NCI-H69 (cell line): ENCODE measurements around the gene KRTCAP2.
A peak's percentile ranks its signal among the peaks of the same experiment; 100 is the strongest.

ENCODE experiments used
- DNase-seq: peaks from one replicate; lab custom pipeline; 2025; lab: John Stamatoyannopoulos, UW

Gene KRTCAP2

DNA sequence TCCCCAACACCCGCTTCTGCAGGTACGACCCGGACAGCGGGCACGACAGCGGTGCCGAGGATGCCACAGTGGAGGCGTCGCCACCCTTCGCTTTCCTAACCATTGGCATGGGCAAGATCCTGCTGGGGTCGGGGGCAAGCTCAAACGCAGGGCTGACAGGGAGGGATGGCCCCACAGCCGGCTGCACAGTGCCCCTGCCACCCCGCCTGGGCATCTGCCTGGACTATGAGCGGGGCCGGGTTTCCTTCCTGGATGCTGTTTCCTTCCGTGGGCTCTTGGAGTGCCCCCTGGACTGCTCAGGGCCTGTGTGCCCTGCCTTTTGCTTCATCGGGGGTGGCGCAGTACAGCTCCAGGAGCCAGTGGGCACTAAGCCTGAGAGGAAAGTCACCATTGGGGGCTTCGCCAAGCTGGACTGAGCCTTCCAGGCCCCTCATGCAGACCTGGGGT is 10.7 kb upstream of the KRTCAP2 start:
- no peak for DNase-seq

DNA sequence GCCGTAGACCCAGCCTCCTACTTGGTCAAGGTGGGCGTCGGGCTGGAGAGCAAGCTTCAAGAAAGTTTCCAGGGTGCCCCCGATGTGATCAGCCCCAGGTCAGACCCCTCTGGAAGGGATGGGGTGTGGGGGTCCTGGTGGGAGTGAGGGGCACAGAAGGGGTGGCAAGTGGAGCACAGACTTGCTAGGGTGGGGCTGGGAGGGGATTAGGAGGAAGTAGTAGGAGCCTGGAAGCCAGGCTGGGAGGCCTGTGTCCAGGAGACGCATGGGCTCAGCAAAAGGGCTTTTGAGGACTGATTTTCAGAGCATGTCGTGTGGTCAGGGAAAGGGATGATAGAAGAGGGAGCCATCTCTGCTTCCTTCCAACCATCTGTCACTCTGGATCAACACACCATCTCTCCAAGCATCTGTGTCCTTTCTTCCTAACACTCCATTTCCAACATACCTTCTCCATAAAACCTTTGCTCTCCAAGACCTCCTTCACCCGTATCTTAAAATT is 9.0 kb upstream of the KRTCAP2 start:
- no peak for DNase-seq

DNA sequence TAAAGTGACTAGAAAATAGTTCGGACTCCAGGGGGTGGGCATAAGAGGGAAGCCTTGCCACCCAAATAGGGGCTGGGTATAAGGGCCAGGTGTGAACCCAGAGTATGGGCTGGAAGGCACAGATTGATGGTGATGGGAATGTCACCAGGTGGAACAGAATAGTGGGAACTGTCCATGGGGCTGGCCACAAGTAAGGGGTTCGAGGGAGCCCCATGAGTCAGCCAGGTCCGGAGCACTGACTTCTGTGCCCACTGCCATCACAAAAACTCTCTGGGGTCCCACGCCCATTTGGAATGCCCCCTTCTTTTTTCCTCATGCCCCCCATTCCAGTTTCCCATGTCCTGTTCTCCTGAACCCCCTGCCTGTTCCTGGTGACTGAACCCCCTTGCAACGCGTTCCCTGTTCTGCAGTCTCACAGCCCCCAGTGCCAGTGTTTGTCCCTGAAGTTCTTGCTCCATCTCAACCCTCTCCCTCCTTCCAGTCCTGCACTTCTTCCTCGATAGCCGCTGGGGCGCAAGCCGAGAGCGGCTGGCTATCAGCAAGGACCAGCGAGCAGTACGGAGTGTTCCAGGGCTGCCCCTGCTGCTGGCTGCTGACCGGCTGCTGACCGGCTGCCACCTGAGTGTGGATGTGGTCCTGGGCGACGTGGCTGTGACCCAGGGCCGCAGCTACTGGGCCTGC is 8.4 kb upstream of the KRTCAP2 start:
- DNase-seq: no peak

DNA sequence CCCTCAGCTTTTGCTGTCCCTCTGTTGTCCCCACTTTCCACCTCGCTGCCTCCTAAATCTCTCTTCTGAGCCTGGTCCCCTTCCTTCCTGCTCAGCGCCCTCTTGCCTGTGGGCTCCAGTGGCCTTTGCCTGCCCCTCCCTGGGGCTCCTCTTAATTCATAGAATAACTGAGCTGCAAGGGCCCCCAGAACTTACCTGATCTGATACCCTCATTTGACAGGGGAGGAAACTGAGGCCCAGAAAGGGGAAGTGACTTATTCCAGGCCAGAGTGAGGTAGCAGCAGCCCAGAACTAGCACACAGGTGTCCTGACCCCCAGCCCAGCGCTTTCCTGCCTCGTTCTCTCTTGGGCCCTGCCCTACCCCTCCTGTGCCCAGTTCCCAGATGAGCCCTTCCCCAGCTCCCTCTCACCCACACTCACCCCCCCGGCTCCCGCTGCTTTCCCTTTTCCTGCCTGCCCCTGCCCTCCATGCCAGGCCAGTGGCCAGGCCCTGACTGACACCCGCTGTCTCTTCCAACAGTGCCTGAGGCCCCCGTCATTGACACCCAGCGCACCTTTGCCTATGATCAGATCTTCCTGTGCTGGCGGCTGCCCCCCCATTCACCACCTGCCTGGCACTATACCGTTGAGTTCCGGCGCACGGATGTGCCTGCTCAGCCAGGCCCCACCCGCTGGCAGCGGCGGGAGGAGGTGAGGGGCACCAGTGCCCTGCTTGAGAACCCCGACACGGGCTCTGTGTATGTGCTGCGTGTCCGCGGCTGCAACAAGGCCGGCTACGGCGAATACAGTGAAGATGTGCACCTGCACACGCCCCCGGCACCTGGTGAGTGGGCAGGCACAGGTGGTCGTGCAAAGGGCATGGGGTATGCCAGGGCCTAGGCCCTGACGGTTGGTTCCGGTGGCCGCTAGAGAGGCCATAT is 6.3 kb upstream of the KRTCAP2 start:
- DNase-seq: no peak

DNA sequence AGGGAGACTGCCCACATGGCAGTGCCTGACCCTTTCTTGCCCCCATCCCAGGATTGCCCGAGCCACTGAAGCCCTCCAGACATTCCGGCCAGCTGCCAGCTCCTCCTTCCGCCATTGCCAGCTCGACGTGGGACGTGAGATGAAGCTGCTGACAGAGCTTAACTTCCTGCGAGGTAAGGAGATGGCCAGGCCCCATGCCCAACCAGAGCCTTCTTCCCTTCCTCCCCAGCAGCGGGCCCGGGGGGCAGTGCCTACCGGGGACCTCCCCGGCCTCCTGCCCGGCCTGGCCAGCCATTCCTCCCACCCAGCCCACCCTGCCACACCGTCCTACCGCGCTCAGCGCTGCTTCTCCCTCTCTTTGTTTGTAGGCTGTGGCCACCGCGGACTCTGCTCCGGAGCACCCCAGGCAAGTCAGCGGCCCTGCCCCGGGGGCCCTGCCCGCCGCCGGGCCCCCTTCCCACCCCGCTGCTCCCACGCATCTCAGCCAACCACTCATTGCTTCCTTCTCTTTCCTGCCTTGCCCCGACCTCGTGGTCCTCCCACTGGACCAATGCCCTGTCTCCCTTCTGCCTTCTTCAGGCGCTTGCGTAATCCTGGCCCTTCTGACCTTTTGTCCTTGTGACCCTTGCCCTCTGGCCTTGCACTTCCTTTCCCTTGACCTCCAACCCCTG is 5.5 kb upstream of the KRTCAP2 start:
- no peak for DNase-seq

DNA sequence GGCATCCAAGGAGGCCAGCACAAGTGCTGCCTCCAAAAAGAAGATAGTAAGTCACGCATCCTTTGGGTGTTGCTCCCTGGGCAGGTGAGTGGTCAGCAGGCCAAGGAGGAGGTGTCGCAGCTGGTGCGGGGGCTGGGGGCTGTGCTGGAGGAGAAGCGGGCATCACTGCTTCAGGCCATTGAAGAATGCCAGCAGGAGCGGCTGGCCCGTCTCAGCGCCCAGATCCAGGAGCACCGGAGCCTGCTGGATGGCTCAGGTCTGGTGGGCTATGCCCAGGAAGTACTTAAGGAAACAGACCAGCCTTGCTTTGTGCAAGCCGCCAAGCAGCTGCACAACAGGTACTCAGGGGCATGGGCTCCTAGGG is 4.8 kb upstream of the KRTCAP2 start:
- DNase-seq: no peak

DNA sequence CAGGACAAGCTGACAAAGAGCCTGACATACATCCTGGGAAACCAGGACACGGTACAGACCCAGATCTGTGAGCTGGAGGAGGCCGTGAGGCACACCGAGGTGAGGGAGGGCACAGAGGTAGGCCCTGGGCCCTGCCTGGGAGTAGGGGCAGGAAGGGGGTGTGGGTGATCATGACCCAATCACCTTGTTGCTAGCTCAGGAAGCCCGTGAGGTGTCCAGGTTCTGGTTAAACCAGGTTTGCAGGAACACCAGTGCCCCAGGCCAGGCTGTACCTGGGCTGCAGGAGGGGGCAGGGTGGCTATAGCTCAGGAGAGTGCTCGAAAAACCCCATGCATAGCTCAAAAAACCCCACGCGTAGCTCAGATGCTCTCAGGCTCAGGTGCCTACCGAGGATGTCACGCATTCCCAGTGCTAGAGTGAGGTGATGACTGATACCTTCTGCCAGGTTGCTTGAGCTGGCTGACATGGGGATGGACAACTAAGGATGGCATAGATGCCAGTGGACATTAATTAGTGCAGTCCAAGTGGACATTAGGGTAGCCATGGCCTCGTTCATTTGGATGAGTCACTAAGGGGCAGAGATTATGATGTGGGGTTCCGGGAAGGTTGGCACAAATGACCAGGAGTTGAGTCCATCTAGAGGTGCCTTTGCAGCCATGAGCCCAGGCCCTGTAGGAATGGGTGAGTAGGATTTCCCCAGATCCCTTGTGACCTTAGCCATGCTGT is 4.3 kb upstream of the KRTCAP2 start:
- DNase-seq: no peak

DNA sequence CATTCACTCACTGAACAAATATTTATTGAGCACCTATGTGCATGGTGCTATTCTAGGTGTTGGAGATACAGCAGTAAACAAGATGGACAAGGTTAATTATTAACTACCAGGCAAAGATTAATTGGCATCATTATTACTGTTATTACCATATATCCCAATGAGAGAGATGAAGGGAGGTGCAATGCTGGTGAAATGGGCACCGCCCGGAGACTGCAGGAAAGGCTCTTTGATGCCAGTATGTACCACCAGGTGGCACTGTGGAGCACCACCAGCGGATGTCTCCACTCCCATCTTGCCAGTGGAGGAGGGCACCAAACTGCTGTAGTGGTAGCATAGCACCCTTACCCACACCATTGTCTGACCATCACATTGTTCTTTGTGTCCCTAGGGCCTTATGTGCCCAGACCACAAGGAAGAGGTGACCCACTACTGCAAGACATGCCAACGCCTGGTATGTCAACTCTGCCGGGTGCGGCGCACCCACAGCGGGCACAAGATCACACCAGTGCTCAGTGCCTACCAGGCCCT is 3.5 kb upstream of the KRTCAP2 start:
- DNase-seq: peak; percentile 90

DNA sequence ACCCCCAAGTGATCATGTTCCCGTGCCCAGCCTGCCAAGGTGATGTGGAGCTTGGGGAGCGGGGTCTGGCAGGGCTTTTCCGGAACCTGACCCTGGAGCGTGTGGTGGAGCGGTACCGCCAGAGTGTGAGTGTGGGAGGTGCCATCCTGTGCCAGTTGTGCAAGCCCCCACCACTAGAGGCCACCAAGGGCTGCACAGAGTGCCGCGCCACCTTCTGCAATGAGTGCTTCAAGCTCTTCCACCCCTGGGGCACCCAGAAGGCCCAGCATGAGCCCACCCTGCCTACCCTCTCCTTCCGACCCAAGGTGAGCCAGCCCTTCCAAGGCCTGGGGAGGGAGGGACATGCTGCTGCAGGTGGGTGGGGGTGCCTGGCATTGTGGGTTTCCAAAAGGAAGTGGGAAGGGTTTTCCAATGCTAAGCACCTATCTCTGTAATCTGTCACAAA is 2.8 kb upstream of the KRTCAP2 start:
- peak; percentile 87 for DNase-seq

DNA sequence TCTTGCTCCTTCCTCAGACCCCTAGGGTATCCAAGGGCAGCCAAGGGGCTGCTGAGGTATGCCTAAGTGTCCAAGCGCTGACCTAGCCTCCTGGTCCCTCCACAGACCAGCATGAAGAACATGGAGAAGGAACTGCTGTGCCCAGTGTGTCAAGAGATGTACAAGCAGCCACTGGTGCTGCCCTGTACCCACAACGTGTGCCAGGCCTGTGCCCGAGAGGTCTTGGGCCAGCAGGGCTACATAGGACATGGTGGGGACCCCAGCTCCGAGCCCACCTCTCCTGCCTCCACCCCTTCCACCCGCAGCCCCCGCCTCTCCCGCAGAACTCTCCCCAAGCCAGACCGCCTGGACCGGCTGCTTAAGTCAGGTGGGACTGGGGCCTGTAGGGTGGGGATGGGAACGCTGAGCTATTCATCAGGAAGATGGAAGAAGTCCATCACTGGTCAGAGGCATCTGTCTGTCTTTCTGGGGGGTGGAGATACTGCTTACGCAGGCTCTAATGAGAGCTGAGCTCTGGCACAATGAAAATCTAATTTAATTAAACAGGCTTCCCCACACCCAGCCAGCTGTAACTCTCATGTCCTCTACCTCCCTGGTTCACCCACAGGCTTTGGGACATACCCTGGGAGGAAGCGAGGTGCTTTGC is 2.3 kb upstream of the KRTCAP2 start:
- DNase-seq: peak; percentile 69

DNA sequence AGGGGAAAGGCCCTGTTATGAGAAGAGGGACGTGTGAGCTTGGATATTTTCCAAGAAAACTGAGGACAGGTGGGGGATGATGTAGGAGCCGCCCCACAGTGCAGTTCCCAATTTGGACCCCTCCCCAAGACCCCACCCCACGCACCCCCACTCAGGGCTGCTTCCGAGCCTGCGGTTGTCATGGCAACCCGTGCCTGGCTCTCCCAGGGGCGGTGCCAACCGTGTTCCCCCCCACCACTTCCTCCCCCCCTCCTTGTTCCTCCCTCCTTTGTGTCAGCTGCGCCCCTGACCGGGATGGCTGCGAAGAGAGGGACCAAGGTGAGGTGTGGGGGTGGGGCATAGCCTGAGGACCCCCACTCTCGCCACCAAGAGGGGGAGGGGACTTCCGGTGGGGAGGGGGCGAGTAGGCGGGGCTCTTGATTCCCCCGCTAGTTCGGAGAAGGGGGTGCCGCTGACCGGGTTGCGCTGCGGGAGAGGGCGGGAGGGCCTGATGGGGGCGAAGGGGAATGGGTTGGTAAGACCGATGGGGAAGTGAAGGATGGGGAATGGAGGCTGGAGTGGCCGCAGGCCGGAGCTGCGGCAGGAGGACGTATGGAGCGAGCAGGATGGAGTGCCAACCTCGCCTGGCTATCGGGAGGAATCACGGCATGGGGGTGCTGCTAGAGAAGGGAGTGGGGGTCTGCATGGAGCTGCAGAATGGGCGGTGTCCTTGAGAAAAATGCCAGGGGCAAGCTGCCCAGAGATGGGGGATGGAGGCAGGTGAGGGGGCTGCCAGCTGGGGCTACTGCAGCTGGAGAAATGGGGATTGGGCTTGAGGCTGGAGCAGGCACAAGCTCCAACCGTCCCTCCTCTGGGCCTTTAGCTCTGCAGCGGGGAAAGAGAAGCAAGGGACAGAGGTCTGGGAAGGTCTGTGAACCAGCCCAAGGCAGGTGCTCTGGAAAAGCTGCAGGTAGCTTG is 1.5 kb upstream of the KRTCAP2 start:
- DNase-seq: peak; percentile 97

DNA sequence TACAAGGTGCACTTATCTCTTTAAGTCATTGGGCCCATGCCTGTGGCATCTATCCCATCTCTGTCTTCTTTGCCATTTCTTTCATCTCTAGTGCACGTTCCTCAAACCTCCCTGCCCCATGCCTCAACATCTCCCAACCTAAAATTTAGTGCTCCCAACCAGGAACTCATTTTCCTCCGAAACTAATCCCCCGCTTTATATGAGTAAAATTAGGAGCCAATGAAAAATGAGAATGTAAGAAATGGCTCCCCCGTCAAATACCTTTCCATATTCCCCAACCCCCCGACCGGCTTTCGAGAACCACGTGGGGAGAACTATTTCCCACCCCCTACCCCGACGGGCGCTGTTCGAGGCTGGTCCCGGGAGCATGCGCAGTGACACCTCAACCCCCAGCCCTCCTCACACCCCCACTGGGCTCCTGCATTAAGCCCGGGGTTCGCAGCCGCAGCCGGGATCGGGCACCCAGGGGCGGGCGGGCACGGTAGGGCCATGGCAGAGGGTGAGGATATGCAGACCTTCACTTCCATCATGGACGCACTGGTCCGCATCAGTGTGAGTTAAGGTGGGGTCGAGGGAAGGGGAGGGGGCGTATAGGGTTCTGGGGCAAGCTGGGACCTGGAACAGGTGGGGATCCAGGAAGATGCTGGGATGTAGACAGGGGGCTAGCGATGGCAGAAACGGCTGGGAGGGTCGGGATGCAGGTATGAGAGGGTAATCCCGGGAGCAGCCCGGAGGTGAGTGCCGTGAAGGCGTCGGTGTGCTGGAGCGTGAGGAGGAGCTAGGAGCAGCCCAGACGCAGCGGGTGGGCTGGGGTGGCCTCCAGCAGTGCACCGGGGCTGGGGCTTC is 597 bp upstream of the KRTCAP2 start, which contains the start of gene TRIM46:
TSS of gene TRIM46 (plus strand) at position 372 of the 846 bp plus-strand sequence. CDS start at position 490, 118 bp downstream.
- DNase-seq: peak; percentile 94

DNA sequence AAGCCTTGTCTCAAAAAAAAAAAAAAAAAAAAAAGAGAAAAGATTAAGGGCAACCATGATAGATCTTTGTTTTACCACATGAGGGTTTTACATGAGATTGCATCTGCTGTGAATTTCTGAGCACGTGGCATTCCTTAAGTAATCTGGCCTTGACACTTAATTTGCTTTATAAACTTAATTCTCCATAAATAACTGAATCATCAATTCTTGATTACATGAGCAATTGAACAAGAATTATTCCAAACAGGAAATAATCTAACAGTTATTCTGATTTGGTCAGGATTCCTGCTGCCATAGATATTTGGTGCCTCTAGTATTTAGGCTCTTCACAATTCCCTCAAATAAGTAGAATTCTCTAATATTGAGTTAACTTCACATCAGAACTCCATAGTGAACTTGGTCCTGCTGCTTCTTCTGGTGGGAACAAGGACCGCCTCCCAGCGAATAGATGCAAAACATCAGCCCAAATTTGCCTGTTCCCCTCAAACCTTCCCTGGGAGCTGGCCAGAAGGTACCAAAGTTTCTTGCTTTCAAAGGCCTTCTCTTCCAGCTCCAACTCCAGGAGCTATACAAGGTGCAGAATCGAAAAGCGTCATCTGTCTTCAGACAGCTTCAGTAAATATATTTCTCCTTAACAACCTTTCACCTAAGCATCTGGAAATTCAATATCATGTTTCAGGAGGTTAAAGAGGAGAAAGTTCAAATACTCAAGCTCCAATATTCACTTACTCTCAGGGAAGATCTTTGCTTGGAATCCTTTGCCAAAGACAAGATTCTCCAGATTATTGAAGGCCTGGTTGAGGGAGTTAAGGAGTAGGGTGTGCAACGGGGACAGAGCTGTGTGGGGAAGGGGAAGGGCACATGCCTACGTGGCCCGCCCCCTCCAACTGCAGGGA is 1.0 kb downstream of the KRTCAP2 start:
- no peak for DNase-seq

DNA sequence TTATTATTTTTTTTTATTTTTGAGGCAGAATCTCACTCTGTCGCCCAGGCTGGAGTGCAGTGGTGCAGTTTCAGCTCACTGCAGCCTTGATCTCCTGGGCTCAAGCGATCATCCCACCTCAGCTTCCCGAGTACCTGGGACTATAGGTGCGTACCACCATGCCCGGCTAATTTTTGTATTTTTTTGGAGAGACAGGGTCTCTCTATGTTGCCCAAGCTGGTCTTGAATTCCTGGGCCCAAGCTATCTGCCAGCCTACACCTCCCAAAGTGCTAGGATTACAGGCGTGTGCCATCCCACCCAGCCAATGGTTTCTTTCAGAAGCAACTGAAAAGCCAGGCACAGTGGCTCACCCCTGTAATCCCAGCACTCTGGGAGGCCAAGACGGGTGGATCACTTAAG is 2.3 kb downstream of the KRTCAP2 start:
- no peak for DNase-seq

DNA sequence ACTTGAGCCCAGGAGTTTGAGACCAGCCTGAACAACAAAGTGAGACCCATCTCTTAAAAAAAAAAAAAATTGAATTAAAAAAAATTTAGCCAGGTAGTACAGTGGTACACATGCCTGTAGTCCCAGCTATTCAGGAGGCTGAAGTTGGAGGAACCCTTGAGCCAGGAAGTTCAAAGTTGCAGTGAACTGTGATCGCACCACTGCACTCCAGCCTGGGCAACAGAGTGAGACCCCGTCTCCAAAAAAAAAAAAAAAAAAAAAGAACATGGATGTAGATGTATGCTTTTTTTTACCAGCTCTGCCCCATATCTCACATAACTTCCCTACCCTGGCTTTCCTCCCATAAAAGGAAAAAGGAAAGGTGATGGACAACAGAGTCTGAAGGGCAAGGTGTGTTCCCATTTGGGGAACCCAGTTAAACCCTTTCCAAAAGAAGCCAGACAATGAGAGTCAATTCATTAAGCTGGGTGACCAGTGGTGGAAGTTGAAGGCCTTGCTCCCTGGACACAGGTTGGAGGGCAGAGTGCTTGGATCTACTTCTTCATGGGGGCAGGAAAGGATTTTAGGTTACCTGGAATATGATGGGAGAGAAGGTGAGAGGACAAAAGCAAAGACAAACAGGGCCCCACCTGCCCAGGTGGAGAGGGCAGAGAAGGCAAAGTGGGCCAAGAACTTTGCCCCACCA is 2.9 kb downstream of the KRTCAP2 start:
- DNase-seq: no peak

DNA sequence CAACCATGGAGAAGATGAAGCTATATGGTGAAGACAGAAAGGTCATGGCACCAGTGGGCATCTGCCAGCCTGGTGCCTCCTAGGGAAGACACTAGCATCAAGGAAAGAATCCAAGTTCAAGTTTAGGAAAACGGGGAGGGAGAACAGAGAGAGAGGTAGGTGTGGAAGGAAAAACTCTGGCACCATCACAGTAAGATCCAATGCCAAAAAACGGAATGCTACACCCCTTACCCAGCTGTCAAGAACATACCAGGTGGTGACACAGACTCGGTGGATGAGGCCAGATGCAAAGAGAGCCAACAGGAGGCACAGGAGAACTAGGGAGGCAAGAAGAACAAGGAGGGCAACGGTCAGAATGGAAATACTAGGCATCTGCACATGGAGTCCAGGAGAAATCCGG is 3.6 kb downstream of the KRTCAP2 start:
- no peak for DNase-seq
